Stimulated activated CD4-positive, alpha-beta T cell treated with anti-CD3 and anti-CD28 coated beads, Interleukin-1b, Interleukin-23, amount 100 ng/mL, for 4 hours (primary cell): Measurements from ENCODE around the gene ARL16.

Experiments used
- DNase-seq, 2 donors: peaks; one replicate each; pipeline ENCODE4 v3.0.0-alpha.2; 2020; ENCODE audit warnings: low read depth in 2 of 2

Gene ARL16

DNA sequence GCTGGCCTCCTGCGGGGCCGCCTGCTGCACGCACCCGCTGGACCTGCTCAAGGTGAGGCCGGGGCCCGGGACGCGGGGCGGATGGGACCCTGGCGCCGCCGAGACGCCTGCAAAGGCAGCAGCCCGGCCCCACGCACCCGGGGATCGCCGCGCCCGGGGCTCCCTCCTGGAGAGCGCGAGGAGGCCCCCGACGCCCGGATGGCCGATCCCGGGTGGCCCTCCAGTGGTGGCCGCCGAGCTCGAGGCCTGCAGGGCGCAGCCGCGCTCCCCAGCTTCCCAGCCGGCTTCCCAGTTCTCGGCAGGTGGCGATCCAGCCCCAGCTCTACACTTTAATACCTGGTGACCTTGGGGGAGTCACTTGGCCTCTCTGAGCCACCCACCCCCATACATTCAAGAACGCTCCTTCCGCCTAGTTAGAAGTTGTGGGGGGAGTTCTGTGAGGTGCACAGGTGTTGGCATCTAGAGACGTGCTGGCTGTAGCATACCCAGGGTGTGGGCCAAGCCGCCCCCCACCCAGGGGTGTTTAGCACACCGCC lies 28.9 kb upstream of the ARL16 start:
- DNase-seq, result no peak

DNA sequence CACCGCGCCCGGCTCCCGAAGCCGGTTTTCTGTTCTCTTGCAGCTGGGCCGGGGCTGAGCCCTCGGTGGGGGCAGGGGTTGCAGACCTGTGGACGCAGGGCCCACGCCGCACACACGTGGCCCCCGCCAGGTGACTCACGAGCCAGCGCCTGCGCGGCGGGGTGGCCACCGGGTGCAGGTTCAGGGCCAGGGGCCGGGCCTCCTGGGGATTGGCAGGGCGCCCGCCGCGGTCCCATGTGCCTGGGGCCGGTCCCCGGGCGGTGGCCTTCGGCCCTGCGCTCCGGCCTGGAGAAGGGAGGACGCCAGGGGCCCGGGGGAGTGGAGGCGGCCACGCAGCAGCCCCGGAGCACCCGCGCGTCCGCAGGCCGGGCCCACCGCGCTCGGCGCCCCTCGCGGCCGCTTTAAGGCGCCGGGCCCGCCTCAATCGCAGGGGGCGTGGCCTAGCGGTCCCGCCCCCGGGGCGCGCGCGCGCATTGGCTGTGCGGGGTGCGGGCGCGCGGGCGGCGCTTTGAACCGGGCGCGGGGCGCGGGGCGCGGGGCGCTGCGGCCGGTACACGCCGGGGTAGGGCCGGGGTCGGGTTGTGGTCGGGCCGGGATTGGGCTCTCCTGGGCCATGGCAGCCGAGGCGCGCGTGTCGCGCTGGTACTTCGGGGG lies 28.3 kb upstream of the ARL16 start, which contains the start of gene SLC25A10:
TSS of gene SLC25A10 (plus strand) at position 471 of the 654 bp plus-strand sequence. CDS start at position 614, 143 bp downstream.
- DNase-seq, result peak; percentile 63 to 80

DNA sequence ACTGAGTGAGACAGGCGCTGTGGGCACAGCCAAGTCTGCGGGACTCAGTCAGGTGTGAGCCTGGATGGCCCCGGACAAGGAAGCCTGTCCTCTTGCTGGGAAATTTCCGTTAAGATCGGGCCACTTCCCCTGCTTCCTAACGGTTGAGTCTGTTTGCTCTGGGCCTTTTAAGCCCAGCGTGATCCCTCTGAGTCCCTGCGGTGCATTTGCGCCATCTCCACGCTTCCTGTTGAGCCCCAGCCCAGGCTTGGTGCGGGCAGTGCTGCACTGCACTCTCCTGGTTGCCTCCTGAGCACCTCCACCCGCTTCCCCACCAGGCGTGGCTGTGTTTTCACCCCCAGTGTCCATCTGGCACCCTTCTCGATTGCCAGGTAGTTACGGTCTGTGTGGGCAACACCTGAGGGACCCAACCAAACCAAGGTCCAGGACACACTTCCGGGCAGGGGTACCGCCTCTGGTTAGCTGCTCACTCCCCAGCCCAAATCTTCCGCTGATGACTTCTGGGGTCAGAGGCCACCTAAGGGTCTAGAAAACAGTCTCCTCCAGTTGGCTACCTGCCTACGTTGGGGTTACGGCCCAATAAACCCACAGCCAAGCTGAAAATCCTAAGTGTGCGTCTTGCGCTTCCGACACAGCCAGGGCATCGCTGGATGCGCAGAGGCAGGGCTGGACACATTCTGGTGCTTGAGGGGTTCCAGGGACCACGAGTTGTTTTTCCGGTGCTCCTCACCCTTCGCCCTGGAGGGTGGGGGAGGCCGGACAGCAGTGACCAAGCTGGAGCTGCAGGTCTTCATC lies 27.1 kb upstream of the ARL16 start:
- peak in 1 of 2 donors; percentile 27 for DNase-seq

DNA sequence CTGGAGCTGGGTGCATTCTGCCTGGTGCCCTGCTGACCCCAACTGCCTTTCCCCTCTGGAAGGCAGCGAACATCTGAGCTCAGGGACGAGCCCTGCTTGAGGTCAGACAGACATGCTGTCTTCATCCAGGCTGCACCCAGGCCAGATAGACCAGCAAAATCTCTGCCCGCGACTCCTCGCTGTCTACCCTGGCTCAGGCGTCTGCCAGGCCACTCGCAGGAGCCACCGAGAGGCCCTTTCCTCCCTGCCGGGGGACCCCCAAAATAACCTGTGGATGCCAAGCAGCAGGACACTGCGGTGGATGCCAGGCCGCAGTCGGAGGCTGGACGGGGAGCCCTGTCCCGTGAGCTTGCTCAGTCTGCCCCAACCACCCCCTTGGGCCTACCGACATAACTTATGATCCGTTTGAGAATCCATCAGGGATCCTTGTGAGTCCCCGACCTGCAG lies 25.2 kb upstream of the ARL16 start:
- no peak for DNase-seq

DNA sequence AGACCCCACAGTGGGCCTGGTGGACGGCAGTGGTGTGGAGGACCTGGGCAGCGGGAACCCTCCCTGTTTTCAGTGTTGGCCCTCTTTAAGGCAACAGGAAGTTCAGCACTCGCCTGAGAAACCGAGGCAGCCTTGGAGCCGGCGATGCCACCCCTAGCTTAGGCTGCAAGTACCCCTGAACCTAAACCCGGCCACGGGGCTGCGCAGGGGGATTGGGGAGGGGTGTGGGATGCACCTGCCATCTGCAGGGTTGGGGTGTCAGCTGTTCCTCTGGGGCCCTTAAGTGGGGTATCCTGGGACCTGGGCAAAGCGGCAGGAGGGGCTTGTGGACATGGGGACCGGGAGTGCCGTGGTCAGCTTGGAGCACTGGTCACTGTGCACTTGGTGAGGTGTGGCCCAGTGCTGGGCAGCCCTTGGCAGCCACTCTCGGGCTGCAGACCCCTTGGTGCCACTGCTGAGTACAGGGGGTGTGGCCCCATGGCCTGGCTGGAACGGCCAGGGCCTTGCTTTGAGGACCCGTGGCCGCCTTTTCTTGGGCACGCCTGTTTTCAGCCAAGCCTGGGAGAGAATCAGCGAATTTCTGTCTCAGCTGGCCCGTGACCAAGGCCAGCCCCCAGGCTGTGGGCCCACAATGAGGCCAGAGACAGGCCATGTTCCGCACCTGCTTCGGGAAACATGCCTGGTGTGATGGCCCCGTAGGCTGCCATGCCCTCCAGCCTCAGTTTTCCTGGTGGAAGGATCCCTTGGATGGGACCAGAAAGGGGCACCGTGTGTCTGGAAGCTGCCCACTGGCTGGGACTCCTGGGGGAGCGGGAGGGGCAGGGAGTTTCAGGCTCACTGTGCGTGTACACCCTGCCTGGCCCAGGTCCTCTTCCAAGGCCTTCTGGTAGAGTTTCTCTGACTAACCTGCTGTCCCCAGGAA lies 24.4 kb upstream of the ARL16 start:
- DNase-seq, result no peak

DNA sequence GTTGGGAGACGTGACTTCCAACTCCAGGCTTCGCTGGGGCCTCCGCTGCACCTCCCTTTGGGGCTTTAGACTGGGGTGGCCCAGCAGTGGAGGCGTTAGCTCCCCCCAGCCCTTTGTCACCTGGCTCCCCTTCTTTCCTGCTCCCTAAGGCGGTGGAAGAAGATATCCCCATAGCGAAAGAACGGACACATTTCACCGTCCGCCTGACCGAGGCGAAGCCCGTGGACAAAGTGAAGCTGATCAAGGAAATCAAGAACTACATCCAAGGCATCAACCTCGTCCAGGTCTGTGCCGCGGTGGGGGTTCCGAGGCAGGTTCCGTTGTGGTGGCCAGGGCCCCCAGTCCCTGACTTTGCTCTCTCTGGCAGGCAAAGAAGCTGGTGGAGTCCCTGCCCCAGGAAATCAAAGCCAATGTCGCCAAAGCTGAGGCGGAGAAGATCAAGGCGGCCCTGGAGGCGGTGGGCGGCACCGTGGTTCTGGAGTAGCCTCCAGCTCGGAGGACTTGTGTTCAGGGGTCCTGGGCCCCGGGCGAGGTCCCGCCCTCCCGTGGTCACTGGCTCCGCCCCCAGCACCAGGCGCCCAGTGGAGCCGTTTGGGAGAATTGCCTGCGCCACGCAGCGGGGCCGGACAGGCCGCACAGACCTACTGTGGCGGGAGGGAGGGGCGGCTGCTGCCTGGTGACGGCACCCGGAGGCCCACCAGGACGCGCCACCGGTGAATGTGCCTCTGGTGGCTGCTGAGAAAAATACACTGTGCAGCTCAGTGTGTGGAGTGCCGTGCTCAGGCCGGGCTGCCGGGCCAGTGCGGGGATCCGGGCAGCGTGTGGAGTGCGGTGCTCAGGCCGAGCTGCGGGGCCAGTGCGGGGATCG lies 23.4 kb upstream of the ARL16 start:
- DNase-seq, result no peak

DNA sequence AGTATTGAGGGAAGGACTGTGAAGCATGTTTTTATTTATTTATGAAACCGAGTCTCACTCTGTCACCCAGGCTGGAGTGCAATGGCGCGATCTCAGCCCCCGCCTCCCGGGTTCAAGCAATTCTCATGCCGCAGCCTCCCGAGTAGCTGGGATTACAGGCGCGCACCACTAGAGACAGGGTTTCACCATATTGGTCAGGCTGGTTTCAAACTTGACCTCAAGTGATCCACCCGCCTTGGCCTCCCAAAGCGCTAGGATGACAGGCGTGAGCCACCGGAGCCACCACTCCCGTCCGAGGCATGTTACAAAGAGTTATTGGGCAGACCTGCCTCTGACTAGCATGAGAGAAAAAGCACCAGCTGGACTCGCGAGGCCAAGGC lies 22.6 kb upstream of the ARL16 start:
- no peak for DNase-seq

DNA sequence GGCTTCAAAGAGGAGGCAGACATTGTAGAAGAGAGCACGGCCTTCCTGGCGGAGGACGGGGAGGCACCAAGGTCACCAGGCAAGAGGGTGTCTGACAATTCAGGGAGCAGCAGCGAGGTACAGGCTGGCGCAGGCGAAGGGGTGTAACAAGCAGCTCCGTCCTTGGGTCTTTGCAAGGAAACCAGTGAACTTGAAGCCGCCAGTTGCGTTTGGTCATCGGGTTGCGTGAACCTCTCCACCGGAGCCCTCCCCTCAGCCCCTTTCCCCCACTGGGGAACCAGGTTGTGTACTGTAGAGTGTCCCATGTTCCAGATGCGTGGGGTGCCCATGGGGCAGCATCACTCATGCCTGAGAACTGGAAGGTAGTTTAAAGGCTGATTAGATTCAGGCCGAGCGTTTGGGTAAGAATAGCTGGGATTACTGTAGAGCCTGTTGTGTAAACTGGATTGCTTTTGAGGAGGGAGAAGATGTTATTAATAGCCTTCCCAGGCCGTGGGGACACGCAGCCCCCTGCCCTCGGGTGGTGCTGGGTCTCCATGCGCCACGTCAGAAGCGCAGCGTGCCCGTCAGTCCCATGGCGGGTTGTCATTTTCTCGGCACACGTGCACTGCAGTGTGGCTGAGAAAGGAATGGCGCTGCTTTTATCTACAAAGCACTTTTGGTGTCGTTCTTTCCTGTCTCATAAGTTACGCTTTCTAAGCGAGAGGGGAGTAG lies 22.1 kb upstream of the ARL16 start:
- DNase-seq, result no peak

DNA sequence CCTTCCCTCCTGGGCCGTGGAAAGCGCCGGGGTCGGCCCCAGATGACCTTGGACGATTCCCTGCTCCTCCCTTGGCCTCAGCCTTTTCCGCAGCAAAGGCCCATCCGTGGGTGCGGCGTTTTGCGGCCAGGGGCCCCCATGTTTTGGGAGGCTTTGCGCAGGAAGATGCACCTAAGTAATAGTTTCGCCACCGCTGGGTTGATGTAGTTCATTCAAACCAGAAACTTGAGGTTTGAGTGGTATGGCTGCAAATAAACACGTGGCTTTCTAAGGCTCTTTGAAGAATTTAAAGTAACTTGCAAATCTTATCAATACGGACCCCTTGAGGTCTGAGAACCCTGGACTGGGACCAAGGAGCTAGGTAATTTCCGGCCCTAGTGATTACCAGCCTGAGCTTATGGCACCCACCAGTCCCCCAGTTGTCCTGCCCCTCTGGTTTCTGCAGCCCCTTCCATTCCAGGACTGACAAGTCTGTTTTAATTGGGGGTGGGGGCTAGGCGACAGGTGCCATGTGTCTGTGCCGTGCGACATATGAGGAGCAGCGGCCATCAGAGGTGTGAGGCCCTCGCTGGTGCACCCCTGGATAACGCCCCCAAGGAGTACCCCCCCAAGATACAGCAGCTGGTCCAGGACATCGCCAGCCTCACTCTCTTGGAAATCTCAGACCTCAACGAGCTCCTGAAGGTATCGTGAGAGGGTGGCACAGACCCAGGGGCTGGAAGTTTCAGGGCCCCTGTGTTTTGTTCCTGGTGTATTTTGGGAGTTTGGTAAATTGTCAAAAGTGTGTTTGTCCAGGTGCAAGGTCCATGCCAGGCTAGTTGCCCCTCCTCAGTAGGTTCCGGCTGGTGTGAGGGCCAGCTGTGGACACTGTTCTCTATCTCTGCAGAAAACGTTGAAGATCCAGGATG lies 20.4 kb upstream of the ARL16 start:
- DNase-seq, result no peak

DNA sequence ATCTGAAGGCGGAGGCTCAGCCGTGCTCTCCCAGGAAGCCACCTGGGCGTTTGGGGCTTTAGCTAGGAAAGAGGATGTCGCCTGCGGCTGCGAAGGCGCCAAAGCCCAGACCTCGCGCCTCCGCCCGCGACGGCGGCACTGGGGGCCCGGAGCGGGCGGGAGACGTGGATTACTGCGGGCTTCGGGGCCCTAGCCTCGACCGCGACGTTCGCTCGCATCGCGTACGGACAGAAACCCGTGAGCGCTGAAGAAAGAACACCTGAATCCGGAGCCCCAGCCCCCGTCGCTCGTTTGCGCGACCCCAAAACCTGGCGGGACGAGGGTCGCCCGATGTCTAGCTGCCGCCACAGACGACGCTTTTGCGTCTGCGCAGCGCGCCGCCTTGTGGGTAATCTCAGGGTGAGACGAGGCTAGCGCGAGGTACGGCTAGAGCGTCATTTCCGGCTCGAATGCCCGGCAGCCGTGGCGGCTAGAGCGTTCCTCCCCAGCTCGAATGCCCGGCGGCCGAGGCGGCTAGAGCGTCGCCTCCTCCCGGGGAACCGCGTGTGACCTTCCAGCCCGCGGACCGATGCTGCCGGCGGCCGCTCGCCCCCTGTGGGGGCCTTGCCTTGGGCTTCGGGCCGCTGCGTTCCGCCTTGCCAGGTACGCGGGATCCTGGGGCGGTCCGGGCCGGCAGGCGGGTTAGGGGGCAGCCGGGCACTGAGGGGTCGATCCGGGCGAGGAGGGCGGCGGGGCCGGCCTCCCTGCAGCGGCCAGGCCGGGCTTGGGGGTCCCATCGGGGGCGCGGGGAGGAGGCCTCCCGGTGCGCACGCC lies 19.5 kb upstream of the ARL16 start, which contains the start of gene MRPL12:
TSS of gene MRPL12 (plus strand) at position 434 of the 813 bp plus-strand sequence. CDS start at position 569, 135 bp downstream.
- DNase-seq, result peak; percentile 76 to 85

DNA sequence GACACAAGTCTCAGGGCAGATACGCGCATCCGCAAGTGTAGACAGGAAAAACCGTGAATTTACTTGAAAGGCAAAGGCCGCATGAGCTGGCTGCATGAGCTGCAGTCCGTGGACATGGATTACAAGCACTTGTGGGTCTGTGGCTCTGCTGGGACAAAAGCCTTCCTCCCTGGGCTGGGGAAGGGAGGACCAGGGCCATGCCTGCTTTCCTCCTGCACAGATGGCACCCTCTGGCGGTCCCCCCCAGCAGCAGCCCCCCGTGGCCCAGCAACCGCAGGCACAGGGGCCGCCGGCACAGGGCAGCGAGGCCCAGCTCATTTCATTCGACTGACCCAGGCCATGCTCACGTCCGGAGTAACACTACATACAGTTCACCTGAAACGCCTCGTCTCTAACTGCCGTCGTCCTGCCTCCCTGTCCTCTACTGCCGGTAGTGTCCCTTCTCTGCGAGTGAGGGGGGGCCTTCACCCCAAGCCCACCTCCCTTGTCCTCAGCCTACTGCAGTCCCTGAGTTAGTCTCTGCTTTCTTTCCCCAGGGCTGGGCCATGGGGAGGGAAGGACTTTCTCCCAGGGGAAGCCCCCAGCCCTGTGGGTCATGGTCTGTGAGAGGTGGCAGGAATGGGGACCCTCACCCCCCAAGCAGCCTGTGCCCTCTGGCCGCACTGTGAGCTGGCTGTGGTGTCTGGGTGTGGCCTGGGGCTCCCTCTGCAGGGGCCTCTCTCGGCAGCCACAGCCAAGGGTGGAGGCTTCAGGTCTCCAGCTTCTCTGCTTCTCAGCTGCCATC lies 17.9 kb upstream of the ARL16 start:
- DNase-seq, result no peak

DNA sequence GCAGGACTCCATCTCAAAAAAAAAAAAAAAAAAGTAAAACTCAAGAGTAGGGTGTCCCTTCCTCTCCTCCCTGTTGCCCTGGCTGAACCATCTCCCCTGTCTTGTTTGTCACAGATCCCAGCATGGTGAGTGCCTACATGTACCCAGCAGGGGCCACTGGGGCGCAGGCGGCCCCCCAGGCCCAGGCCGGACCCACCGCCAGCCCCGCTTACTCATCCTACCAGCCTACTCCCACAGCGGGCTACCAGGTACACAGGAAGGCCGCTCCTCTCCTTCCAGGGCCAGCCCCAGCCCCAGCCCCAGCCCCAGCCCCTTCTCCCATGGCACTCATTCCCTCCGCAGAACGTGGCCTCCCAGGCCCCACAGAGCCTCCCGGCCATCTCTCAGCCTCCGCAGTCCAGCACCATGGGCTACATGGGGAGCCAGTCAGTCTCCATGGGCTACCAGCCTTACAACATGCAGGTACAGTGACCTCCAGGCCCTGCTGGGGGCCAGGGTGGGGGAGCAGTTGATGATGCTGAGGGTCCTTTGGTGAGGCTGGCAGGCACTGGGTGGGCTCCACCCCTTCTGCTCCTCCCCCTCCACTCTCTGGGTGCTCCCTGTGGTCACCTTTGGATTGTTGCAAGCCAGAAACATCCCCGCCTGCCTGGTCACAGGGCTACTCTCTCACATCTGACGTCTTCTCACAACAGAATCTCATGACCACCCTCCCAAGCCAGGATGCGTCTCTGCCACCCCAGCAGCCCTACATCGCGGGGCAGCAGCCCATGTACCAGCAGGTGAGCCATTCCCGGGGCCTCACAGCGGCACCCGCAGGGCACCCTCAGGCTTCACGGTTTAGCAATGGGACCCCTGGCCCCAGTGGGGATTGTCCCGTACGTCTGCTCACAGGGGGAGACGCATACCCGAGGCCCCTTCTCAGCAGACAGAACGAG lies 17.0 kb upstream of the ARL16 start:
- no peak for DNase-seq

DNA sequence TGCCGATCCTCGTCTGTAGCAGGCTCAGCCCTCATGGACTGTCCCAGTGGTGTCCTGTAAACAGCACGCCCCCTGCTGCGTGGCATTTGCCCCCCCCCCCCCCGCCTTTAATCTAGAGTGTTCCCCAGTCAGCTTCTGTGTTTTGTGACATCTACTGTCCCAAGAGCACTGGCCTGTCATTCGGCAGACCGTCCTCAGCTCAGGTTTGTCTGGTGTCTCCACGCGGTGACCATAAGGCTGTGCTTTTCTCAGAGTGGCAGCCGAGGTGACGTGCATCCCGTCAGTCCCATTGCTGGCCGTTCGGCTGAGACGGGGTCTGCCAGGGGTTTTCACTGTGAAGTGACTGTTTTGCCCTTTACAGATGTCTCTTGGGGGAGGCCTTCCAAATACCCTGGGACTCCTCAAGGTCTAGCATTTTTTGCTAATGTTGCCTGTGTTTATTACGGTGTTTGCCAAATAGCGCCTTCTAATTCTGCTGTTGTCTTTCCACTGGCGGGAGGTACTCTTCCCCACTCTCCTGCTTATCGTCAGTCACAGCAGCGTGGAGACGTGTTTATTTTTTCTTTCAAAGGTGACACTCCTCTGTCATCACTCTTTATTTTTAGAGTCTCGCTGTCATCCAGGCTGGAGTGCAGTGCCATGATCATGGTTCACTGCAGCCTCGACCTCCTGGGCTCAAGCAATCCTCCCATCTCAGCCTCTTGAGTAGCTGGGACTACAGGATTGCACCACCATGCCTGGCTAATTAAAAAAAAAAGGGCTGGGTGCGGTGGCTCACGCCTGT lies 13.9 kb upstream of the ARL16 start:
- no peak for DNase-seq

DNA sequence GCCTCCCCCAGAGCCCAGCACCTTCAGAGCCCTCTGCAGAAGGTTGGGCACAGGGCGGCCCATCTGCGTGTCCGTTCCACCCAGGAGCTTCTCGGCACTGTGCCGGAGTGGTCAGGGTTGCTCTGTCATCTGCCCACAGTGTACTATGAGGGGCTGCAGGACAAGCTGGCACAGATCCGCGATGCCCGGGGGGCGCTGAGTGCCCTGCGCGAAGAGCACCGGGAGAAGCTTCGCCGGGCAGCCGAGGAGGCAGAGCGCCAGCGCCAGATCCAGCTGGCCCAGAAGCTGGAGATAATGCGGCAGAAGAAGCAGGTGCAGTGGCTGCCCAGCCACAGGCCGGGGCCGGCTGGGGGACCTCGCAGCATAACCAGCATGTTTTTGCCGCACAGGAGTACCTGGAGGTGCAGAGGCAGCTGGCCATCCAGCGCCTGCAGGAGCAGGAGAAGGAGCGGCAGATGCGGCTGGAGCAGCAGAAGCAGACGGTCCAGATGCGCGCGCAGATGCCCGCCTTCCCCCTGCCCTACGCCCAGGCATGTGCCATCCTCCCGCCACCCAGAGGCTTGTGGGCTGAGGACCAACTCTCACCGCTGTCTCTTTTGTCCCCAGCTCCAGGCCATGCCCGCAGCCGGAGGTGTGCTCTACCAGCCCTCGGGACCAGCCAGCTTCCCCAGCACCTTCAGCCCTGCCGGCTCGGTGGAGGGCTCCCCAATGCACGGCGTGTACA lies 12.8 kb upstream of the ARL16 start:
- no peak for DNase-seq

DNA sequence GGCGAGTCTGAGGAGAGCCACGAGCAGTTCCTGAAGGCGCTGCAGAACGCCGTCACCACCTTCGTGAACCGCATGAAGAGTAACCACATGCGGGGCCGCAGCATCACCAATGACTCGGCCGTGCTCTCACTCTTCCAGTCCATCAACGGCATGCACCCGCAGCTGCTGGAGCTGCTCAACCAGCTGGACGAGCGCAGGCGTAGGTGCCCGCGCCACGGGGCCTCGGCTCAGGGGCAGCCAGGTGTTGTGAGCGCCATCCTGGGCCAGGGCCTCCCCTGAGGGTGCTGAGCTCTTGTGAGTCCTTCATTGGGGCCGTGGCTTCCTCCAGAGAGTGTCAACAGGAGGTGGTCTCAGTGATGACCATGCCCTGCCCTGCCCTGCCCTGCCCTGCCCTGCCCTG lies 12.2 kb upstream of the ARL16 start:
- DNase-seq, result no peak
